GM12872 (cell line): ENCODE data around the gene ACSF3.

Experiments used
- CTCF ChIP-seq: IDR thresholded peaks from 3 replicates; pipeline ENCODE4 v1.5.1; 2011; ENCODE audit warnings: low read depth, mild to moderate bottlenecking, low read length, moderate library complexity; ENCODE audit not compliant: insufficient read depth

ACSF3 gene

GRCh38 chr16:89107203-89107582 is 13.5 kb downstream of the ACSF3 start:
- TF ChIP-seq CTCF, result no peak

- no peak for TF ChIP-seq CTCF
Measured at GRCh38 chr16:89108416-89108815, 14.8 kb downstream of the ACSF3 start.

- TF ChIP-seq CTCF, result no peak
Measured at GRCh38 chr16:89110641-89111040, 17.0 kb downstream of the ACSF3 start.

- no peak for TF ChIP-seq CTCF
Measured at GRCh38 chr16:89111263-89111662, 17.6 kb downstream of the ACSF3 start.

- no peak for TF ChIP-seq CTCF
Measured at GRCh38 chr16:89112377-89113151, 18.9 kb downstream of the ACSF3 start.

GRCh38 chr16:89113152-89113547 is 19.5 kb downstream of the ACSF3 start:
- TF ChIP-seq CTCF, result no peak

GRCh38 chr16:89113661-89114060 is 20.0 kb downstream of the ACSF3 start:
- no peak for TF ChIP-seq CTCF
